HepG2 (cell line): ENCODE results near the gene GPS1. TPM values are rescaled to one million over a fixed set of nuclear protein-coding genes. Genes with fewer than 3 reads are reported as not detected.
A peak's percentile ranks its signal among the peaks of the same experiment; 100 is the strongest.

Source experiments
- GABPB1 ChIP-seq: IDR thresholded peaks from 2 replicates; pipeline ENCODE4 v1.6.1; 2016; ENCODE audit warnings: mild to moderate bottlenecking, missing genetic modification reagents, moderate library complexity, missing compliant biosample characterization
- GFI1 ChIP-seq: sonication (generic); formaldehyde crosslinking; IDR thresholded peaks from 2 replicates; pipeline ENCODE4 v1.5.0; 2020; ENCODE audit warnings: missing genetic modification reagents, mild to moderate bottlenecking, borderline replicate concordance
- HDAC2 ChIP-seq: sonication (generic); formaldehyde crosslinking; IDR thresholded peaks from 2 replicates; pipeline ENCODE4 v1.4.0; 2020; ENCODE audit warnings: missing genetic modification reagents
- HNRNPK ChIP-seq: fragments of 200-400 bp; formaldehyde crosslinking; IDR thresholded peaks from 2 replicates; pipeline ENCODE4 v1.6.1; 2018; ENCODE audit warnings: low read length, low read depth, moderate library complexity, mild to moderate bottlenecking; ENCODE audit not compliant: poor library complexity, severe bottlenecking
- KDM3A ChIP-seq: IDR thresholded peaks from 2 replicates; pipeline ENCODE4 v1.6.1; 2018; ENCODE audit warnings: low read depth, missing compliant biosample characterization
- KLF12 ChIP-seq: sonication (generic); formaldehyde crosslinking; IDR thresholded peaks from 2 replicates; pipeline ENCODE4 v1.4.0; 2020; ENCODE audit warnings: missing genetic modification reagents, borderline replicate concordance
- MED1 ChIP-seq: sonication (generic); formaldehyde crosslinking; IDR thresholded peaks from 2 replicates; pipeline ENCODE4 v1.4.0; 2020; ENCODE audit warnings: missing genetic modification reagents
- PAXIP1 ChIP-seq: sonication (generic); formaldehyde crosslinking; conservative IDR thresholded peaks from 2 replicates; pipeline ENCODE4 v1.4.0; 2020; ENCODE audit warnings: mild to moderate bottlenecking, missing genetic modification reagents, moderate library complexity
- RFXANK ChIP-seq: IDR thresholded peaks from 2 replicates; pipeline ENCODE4 v1.6.1; 2016
- SIX4 ChIP-seq: sonication (generic); formaldehyde crosslinking; IDR thresholded peaks from 2 replicates; pipeline ENCODE4 v1.4.0; 2020; ENCODE audit warnings: missing genetic modification reagents
- SOX5 ChIP-seq: IDR thresholded peaks from 2 replicates; pipeline ENCODE4 v1.6.1; 2016; ENCODE audit warnings: borderline replicate concordance
- SRF ChIP-seq: IDR thresholded peaks from 2 replicates; pipeline ENCODE4 v1.6.1; 2011; ENCODE audit warnings: mild to moderate bottlenecking, low read depth, low read length, moderate library complexity
- ZBTB49 ChIP-seq: sonication (generic); formaldehyde crosslinking; IDR thresholded peaks from 2 replicates; pipeline ENCODE4 v1.4.0; 2020; ENCODE audit warnings: missing genetic modification reagents, borderline replicate concordance
- ZFP82 ChIP-seq: sonication (generic); formaldehyde crosslinking; IDR thresholded peaks from 2 replicates; pipeline ENCODE4 v1.5.1; 2020; ENCODE audit warnings: mild to moderate bottlenecking, missing genetic modification reagents, borderline replicate concordance
- ZFY ChIP-seq: sonication (generic); formaldehyde crosslinking; IDR thresholded peaks from 2 replicates; pipeline ENCODE4 v1.4.0; 2020; ENCODE audit warnings: missing genetic modification reagents
- ZNF446 ChIP-seq: sonication (generic); formaldehyde crosslinking; IDR thresholded peaks from 2 replicates; pipeline ENCODE4 v1.5.0; 2020; ENCODE audit warnings: mild to moderate bottlenecking, missing genetic modification reagents
- ZNF496 ChIP-seq: sonication (generic); formaldehyde crosslinking; IDR thresholded peaks from 2 replicates; pipeline ENCODE4 v1.8.1; 2023; ENCODE audit warnings: mild to moderate bottlenecking, moderate library complexity, missing genetic modification reagents; ENCODE audit not compliant: insufficient replicate concordance
- polyA plus RNA-seq, 8 experiments: library from polyadenylated mRNA; depleted of rRNA in 3 of 8; stranded (reverse) in 7 of 8; unstranded in 1 of 8; fragments of >200 nt; fragmentation: Illumina TruSeq in 4 of 8; extraction: Trizol in 4 of 8; gene quantifications; 2 replicates each; pipeline versions ENCODE4 v1.2.1 to v1.2.3, GENCODE V29; 2011 to 2016; ENCODE audit warnings: low read depth in 4 of 8, missing spikeins in 1 of 8, mixed read lengths in 1 of 8; ENCODE audit not compliant: insufficient read depth in 1 of 8
- total RNA-seq, 5 experiments: library from RNA; depleted of rRNA; stranded (reverse); fragments of >200 nt; fragmentation: Illumina TruSeq; extraction: Trizol; gene quantifications; 2 replicates each; pipeline ENCODE4 v1.2.3, GENCODE V29; 2016; ENCODE audit warnings: low read depth in 1 of 5
- TF ChIP-seq, protein P1 (sequence below): sonication (generic); formaldehyde crosslinking; IDR thresholded peaks from 2 replicates; pipeline ENCODE4 v1.4.0; 2020; ENCODE audit warnings: mild to moderate bottlenecking, missing genetic modification reagents
- TF ChIP-seq, protein P2 (sequence below): IDR thresholded peaks from 2 replicates; pipeline ENCODE4 v1.6.1; 2016; ENCODE audit warnings: low read depth, control low read depth

Gene GPS1
- total and polyA plus RNA-seq, 2 of the 13 experiments (the other 11 are each of a cell fraction or from before 2014, with no cell fraction given) = 124 to 128 TPM

- TF ChIP-seq HNRNPK (no peak), RFXANK (CRISPR knock-in tag) (0 out of 2 replicates have a peak, but pooled peaks have one; percentile 38), SOX5 (no peak), ZFP82 (CRISPR knock-in tag) (peak; percentile 37; the same call in 1 of the 2 replicates), KLF12 (CRISPR knock-in tag) (peak; percentile 78; the same call in 1 of the 2 replicates), GABPB1 (CRISPR knock-in tag) (peak; percentile 93), KDM3A (CRISPR knock-in tag) (0 out of 2 replicates have a peak, but pooled peaks have one; percentile 24), HDAC2 (no peak), MED1 (CRISPR knock-in tag) (peak; percentile 24; the same call in 1 of the 2 replicates), SRF (0 out of 2 replicates have a peak, but pooled peaks have one; percentile 4), ZFY (CRISPR knock-in tag) (peak; percentile 65; the same call in 1 of the 2 replicates), SIX4 (CRISPR knock-in tag) (no peak), GFI1 (no peak), PAXIP1 (CRISPR knock-in tag) (no peak), ZNF496 (CRISPR knock-in tag) (no peak), ZNF446 (CRISPR knock-in tag) (0 out of 2 replicates have a peak, but pooled peaks have one; percentile 23), ZBTB49 (no peak)
- TF ChIP-seq, protein P1, sequence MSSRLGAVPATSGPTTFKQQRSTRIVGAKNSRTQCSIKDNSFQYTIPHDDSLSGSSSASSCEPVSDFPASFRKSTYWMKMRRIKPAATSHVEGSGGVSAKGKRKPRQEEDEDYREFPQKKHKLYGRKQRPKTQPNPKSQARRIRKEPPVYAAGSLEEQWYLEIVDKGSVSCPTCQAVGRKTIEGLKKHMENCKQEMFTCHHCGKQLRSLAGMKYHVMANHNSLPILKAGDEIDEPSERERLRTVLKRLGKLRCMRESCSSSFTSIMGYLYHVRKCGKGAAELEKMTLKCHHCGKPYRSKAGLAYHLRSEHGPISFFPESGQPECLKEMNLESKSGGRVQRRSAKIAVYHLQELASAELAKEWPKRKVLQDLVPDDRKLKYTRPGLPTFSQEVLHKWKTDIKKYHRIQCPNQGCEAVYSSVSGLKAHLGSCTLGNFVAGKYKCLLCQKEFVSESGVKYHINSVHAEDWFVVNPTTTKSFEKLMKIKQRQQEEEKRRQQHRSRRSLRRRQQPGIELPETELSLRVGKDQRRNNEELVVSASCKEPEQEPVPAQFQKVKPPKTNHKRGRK (CRISPR knock-in tag) = no peak
- TF ChIP-seq, protein P2, sequence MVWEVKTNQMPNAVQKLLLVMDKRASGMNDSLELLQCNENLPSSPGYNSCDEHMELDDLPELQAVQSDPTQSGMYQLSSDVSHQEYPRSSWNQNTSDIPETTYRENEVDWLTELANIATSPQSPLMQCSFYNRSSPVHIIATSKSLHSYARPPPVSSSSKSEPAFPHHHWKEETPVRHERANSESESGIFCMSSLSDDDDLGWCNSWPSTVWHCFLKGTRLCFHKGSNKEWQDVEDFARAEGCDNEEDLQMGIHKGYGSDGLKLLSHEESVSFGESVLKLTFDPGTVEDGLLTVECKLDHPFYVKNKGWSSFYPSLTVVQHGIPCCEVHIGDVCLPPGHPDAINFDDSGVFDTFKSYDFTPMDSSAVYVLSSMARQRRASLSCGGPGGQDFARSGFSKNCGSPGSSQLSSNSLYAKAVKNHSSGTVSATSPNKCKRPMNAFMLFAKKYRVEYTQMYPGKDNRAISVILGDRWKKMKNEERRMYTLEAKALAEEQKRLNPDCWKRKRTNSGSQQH = 0 out of 2 replicates have a peak, but pooled peaks have one; percentile 51
These were observed at the start of gene GPS1, which contains the start of gene RFNG (continued) for GRCh38 chr17:82051776-82052637.
